NK-92 treated with Interleukin-12 subunit alpha and Interleukin-12 subunit beta, amount 100 ng/mL, for 24 hours (cell line): ENCODE measurements around the gene GPR137.
"Not testable (repeated sequence)": the region's sequence is repeated elsewhere in the genome, so short reads cannot be mapped to it uniquely, and the experiment has no call there.

ENCODE experiments used
- DNase-seq: peaks from one replicate; lab custom pipeline; 2025; lab: John Stamatoyannopoulos, UW

GPR137 gene

DNA sequence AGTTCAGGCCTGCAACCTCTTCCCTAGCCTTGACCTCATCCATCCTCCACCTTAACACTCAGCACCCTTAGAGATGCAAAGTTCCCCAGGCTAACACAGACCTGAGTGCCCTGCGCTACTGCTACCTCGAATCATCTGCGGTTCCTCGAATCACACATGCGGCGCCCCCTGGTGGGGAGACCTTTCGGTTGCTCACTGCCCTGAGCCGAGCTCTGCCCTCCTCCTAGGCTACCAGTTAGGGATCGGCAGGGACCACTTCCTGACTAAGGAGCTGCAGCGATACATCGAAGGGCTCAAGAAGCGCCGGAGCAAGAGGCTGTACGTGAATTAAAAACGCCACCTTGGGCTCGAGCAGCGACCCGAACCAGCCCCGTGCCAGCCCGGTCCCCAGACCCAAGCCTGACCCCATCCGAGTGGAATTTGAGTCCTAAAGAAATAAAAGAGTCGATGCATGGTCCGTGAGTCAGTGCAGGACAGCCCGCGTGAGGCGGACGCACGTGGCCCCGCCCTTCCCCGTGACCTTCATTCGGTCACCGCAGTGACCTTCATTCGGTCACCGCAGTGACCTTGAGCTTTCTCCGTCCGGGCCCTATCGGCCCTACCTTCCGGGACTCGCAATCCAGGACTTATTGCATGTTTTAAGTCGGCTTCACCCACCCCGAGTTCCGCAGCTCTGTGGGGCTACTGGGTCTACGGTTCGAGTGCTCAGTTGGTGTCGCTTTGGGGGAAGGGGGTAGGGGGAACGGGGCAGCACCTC lies 18.8 kb downstream of the GPR137 start:
- peak; percentile 91 for DNase-seq

DNA sequence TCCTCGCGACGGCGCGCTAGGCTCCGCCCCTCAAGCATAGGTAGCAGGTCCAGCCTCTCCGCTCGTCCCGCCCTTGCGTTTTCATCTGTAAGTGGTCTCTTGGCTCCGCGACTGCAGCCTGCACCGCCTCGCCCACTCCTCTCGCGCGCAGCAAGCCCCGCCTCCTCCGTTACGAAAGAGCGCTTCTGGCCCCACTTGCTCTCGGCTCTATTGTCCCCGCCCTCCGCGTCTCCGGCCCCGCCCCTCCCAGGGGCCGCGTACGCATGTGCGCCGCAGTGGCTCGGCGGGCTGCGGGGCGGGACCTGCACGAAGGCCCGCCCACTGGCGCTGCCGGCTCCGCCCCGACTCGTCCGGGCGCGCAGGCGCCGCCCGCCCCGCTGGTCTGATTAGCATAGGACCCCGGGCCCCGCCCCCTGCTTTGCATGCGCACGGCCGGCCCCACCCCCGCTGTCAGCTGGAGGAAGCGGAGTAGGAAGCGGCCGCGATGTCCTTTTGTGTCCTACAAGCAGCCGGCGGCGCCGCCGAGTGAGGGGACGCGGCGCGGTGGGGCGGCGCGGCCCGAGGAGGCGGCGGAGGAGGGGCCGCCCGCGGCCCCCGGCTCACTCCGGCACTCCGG lies 19.5 kb downstream of the GPR137 start, which contains the start of gene ESRRA:
TSS of gene ESRRA (plus strand) at position 450 of the 616 bp plus-strand sequence. CDS start 1,656 bp downstream, outside the sequence.
- DNase-seq: peak; percentile 100

DNA sequence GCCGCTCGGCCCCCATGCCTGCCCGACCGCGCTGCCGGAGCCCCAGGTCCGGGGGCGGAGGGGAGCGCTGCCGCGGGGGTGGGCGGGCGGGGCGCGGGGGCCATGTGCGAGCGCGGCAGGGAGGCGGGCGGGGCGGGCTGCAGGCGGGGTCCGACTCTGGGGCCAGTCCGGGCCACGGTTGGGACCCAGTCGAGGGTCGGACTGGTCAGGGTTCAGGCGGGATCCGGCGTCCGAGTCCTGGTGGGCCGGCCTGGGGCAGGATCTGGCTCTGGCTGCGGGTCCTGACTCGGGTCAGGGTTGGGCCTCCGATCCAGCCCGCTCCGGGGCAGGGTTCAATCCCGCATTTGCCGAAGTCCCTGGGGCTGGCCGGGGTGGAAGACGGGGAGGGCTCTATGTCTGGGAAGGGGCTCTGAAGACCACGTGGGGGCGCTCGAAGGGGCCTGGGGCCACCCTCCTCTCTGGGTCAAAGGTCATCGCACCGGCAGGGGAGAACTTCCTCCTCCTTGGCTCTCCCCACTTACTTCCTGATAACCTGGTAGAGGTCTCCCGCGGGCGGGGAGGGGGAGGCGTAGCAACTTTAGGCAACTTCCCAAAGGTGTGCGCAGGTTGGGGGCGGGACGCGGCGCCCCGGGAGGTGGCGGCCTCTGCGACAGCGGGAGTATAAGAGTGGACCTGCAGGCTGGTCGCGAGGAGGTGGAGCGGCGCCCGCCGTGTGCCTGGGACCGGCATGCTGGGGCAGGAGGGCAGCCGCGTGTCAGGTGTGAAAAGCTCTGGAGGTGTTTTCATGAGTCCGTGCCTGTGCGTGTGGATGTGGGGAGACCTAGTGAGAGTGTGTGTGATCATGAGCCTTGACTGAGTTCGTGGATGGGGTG lies 20.3 kb downstream of the GPR137 start:
- peak; percentile 78 for DNase-seq

DNA sequence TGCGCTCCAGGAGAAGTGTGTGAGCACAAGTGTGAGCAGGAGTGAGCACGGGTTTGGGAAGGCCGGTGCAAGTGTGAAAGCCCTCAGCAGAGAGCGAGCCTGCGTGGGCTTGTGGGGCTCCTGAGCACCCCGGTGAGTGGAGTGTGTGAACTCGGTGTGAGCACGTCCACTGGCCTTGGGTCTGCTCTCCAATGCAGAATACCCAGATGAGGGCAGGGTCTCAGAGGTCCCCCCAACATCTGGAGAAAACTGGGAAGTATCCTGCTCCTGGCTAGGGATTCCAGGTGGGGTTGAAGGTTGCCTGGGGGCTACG lies 20.9 kb downstream of the GPR137 start:
- DNase-seq: no peak

DNA sequence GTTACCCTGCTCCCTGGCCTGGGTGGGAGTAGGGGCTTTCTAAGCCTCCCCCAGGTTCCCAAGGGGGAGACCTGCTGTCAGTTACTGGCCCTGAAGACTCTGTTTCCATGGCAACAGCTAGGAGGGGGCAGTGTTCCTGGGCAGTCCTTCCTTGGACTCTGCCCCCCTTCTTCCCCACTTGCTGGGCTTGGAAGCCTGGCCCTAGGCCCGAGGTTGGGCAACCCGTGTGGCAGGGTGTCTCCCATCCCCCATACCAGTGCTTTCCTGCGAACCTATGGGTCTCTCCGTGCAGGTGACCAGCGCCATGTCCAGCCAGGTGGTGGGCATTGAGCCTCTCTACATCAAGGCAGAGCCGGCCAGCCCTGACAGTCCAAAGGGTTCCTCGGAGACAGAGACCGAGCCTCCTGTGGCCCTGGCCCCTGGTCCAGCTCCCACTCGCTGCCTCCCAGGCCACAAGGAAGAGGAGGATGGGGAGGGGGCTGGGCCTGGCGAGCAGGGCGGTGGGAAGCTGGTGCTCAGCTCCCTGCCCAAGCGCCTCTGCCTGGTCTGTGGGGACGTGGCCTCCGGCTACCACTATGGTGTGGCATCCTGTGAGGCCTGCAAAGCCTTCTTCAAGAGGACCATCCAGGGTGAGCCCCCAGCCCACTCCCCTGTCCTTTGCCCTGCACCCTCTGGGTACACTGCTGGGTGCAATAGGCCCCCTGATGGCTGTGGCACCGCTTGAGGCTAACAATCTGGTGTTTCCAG lies 21.4 kb downstream of the GPR137 start:
- no peak for DNase-seq

DNA sequence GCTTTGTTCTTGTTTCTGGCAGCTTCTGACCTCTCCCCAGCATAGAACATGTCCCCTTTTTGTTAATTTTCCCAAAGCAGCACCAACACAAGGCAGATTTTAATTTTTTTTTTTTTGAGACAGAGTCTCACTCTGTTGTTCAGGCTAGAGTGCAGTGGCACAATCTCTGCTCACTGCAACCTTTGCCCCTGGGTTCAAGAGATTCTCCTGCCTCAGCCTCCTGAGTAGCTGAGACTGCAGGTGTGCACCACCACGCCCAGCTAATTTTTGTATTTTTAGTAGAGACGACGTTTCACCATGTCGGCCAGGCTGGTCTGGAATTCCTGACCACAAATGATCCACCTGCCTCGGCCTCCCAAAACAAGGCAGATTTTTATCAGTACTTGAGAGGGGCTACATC lies 22.1 kb downstream of the GPR137 start:
- DNase-seq: not testable (repeated sequence)

DNA sequence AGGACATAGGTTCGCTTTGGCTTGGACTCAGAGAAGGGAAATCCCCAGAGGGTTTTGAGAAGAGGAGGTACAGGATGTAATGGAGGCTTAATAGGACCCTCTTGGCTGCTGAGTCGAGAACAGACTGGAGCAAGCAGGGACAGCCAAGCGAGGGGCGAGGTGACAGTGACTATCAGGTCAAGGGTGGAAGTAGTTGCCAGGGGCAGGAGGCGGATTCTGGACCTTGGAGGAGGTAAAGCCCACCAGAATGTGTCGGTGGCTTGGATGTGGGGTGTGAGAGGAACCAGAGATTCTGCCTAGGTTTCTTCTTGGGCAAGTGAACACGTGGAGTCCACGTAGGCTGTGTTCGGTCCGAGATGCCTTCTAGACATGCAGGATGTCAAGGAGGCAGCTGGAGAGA lies 27.3 kb downstream of the GPR137 start:
- no peak for DNase-seq

DNA sequence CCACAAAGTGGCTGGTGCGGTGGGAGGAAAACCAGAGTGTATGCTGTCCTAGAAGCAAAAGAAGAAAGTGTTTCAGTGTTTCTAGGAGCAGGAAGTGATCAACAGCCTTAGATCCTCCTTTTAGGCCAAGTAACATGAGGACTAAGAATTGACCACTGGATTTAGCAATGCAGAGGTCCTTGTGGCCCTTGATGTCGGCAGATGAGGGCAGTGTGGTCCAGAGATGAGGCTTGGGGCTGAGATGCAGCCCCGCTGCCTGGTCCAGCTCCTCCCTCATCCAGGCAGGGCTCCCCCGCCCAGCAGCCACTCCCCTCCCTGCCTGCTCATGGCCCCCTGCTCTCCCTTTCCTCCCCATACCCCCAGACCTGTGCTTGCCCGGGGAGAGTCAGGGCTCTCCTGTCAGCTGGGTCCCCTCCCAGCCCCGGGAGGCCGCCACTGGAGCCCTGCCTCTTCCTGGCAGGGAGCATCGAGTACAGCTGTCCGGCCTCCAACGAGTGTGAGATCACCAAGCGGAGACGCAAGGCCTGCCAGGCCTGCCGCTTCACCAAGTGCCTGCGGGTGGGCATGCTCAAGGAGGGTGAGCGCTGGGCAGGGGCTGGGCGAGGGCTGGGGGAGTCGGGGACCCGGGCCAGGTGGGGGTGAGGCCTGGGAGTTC lies 28.0 kb downstream of the GPR137 start:
- DNase-seq: no peak

DNA sequence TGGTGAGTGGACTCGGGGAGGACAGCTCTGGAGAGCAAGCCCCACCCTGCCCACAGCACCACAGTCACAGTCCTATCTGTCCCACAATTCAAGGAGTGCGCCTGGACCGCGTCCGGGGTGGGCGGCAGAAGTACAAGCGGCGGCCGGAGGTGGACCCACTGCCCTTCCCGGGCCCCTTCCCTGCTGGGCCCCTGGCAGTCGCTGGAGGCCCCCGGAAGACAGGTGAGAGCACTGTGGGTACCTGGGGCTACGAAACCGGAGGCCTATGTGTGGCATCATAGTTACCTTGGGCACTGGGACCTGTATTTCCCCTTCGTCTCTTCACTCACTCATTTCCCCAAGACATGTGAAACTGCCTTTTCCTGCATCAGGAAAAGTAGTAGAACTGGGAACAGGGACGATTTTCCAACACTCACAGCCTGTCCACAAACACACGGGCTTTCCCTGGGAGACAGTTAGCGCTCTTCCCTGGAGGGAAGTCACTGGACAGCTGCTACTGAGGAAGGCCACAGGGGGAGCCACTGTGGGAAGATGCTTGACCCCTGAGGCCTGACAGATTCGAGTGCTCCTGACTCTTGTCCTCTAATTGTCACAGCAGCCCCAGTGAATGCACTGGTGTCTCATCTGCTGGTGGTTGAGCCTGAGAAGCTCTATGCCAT lies 28.6 kb downstream of the GPR137 start:
- no peak for DNase-seq

DNA sequence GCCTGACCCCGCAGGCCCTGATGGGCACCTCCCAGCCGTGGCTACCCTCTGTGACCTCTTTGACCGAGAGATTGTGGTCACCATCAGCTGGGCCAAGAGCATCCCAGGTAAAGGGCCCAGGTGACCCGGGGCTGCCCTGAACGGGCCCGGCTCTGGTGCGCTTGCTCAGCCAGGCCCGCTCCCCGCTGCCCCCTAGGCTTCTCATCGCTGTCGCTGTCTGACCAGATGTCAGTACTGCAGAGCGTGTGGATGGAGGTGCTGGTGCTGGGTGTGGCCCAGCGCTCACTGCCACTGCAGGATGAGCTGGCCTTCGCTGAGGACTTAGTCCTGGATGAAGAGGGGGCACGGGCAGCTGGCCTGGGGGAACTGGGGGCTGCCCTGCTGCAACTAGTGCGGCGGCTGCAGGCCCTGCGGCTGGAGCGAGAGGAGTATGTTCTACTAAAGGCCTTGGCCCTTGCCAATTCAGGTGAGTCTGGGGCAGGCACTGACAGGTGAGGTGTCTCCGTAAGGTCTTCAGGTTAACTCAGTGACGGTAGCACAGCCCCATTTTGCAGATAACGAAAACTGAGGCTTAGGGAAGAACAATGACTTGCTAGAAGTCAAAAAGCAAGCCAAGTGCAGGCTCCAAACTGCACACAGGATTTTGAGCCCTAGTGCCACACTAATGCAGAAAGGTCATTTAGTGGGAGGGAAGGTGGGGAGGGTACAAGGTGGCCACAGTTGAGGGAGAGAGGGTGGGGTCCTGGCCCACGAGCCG lies 29.3 kb downstream of the GPR137 start:
- DNase-seq: no peak

DNA sequence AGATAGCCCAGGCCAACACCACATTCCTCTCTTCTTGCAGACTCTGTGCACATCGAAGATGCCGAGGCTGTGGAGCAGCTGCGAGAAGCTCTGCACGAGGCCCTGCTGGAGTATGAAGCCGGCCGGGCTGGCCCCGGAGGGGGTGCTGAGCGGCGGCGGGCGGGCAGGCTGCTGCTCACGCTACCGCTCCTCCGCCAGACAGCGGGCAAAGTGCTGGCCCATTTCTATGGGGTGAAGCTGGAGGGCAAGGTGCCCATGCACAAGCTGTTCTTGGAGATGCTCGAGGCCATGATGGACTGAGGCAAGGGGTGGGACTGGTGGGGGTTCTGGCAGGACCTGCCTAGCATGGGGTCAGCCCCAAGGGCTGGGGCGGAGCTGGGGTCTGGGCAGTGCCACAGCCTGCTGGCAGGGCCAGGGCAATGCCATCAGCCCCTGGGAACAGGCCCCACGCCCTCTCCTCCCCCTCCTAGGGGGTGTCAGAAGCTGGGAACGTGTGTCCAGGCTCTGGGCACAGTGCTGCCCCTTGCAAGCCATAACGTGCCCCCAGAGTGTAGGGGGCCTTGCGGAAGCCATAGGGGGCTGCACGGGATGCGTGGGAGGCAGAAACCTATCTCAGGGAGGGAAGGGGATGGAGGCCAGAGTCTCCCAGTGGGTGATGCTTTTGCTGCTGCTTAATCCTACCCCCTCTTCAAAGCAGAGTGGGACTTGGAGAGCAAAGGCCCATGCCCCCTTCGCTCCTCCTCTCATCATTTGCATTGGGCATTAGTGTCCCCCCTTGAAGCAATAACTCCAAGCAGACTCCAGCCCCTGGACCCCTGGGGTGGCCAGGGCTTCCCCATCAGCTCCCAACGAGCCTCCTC lies 30.2 kb downstream of the GPR137 start:
- not testable (repeated sequence) for DNase-seq

DNA sequence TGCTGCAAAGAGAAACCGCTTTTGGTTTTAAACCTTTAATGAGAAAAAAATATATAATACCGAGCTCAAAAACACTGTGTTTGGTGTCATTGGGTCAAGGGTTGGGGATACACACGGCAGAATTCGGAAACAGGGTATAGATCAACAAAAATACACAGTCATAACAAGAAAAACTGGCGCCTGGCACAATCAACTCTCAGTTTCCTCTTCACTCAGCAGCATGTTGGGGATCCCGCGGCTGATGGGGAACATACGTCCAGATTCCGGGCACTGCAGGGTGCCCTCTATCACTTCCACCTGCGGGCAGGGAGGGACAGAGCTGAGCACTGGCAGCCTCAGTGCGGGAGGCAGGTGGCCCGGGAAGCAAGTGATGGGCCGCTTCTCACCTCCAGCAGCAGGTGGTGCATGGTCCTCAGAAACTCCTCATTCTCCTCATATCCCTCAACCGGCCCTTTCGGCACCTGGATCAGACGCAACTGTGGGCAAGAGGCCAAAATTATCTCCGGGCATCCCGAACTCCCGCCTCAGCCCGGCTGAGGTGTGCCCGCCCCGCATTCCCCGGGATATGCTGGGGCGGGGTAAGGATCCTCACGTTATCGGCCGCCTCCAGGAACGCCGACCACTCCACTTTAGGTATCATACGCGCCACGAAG lies 31.1 kb downstream of the GPR137 start:
- peak; percentile 46 for DNase-seq

DNA sequence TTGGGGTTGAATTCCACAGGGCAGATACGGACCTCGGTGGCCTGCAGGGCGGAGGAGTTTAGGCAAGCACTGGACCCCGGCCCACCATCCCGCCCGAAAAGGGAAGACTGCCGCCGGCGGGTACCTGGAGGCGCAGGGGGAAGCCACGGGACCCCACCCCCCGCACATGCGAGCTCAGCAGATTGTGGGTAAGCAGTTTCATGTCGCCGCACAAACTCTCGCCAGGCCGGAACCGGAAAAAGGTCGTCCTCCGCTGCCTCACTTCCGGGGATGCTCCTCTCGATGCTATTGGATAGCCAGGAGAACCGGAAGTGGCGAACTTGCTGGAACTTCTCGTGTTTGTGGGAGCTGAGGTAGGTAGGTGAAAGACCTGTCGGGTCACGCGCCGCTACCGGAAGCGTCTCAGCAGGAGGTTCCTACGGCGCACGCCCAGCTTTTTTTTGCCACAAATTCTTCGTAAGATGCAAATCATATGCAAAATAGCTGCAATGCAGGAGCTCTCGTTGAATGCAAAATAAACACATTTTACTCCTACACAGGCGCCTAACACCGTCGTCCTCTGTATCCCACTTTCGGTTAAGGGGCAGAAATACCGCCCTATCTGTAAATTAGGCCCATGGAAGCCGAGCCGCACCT lies 31.8 kb downstream of the GPR137 start, which contains the start of gene TRMT112:
TSS of gene TRMT112 (minus strand) at position 235 of the 636 bp plus-strand sequence. CDS start at position 202, 33 bp downstream.
- DNase-seq: peak; percentile 97

DNA sequence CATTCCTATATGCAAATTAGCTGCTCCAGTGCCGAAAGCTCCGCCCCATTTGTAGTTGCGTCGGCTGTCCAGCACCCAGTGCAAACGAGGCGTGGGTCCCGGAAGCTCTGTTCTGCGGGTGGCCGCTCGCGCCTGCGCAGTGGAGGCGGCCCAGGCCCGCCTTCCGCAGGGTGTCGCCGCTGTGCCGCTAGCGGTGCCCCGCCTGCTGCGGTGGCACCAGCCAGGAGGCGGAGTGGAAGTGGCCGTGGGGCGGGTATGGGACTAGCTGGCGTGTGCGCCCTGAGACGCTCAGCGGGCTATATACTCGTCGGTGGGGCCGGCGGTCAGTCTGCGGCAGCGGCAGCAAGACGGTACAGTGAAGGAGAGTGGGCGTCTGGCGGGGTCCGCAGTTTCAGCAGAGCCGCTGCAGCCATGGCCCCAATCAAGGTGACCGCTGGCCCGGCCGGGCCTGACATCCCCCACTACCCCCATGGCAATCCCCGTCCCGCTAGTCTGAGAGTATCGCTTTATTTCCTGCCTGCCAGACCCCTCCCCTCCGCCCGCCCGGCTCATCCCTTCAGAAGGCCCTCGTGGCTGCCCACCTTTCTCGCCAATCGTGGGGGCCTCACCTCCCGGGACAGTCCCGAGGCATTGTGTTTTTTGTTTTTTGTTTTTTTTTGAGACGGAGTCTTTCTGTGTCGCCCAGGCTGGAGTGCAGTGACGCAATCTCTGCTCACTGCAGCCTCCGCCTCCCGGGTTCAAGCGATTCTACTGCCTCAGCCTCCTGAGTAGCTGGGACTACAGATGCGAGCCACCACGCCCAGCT lies 32.5 kb downstream of the GPR137 start, which contains the start of gene PRDX5:
TSS of gene PRDX5 (plus strand) at position 161 of the 805 bp plus-strand sequence. CDS start at position 256, 95 bp downstream.
- peak; percentile 97 for DNase-seq

DNA sequence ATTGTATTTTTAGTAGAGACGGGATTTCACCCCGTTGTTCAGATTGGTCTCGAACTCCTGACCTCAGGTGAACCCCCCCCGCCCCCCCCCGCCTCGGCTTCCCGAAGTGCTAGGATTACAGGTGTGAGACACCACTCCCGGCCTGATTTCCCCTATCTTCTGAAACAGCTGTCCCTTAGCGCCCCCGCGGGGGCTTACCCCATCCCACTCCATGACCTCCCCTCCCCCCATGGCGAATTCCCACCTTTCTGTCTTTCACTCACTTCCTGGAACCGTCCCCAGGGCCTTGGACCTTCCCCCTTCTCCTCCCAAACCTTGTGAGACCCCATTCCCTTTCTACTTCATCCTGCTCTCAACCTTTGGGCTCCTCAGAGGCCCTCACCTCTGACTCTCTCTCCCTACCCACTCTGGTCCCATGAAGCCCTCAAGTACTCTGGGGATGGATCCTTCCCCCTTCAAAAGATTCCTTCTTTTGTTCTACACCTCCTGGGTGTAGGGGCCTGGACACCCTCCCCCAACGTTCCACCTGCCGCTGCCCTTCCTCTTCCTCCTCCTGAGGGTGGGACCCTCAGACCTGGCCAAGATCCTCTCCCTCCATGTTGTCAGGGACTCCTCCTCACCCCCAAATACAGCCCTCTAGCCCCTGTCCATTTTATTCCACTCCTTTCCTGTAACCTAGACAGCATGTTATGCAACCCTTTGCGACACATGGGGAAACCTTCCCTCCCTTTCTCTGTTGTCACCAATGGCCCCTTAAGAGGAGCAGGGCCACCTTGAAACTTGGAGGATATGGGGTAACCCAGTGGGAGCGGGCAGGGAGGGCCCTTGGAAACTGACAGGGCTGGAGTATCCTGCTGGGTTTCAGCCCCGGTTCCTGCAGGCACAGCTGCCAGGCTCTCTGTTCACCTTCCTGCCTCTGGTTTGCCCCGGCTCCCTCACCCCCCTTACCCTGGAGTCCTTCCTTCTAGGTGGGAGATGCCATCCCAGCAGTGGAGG lies 33.4 kb downstream of the GPR137 start:
- DNase-seq: no peak

DNA sequence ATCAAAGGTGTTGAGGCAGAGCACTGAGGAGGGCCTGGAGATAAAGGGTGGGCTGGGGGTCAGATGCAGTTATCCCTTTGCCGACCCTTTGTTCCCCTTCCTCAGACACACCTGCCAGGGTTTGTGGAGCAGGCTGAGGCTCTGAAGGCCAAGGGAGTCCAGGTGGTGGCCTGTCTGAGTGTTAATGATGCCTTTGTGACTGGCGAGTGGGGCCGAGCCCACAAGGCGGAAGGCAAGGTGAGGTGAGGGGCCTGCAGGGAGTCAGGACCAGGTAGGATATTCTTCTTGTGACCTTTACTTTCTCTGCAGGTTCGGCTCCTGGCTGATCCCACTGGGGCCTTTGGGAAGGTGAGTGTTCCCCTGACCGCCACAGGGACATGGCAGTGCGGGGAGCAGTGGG lies 34.9 kb downstream of the GPR137 start:
- DNase-seq: no peak
